Left lobe of liver (tissue), 2 donors: Measurements from ENCODE around the gene CASK. TPM values are rescaled to one million over a fixed set of nuclear protein-coding genes. Genes with fewer than 3 reads are reported as not detected.
A peak's percentile ranks its signal among the peaks of the same experiment; 100 is the strongest.
"Not testable (repeated sequence)": the region's sequence is repeated elsewhere in the genome, so short reads cannot be mapped to it uniquely, and the experiment has no call there.

Source experiments
- ATAC-seq: fragments of 200-7000 bp; cut with Tn5 transposase; one replicate; pipeline ENCODE4 v1.9.1; 2020; ENCODE audit warnings: mild to moderate bottlenecking, moderate library complexity
- DNase-seq: peaks from one replicate; pipeline ENCODE4 v3.0.0-alpha.2; 2020; ENCODE audit warnings: low spot score
- total RNA-seq: library from RNA; stranded (reverse); gene quantifications from one replicate; pipeline ENCODE4 v1.2.1, GENCODE V29; 2021
- donor health status: DM: no; HTN: no; CAD: no; lungs with moderate emphysema.
- donor health status: DM: no; HTN: yes; CAD: no.

The CASK gene
- total RNA-seq, 1 donor from 2014 or later = 13.8 TPM

- ATAC-seq (no peak), DNase-seq (no peak)
Measured at GRCh38 chrX:41655101-41655500, 268.3 kb downstream of the CASK start.

GRCh38 chrX:41653125-41653524 lies 270.2 kb downstream of the CASK start:
- ATAC-seq (no peak), DNase-seq (no peak)

GRCh38 chrX:41646201-41646600 lies 277.2 kb downstream of the CASK start:
- not testable (repeated sequence) for ATAC-seq, DNase-seq

GRCh38 chrX:41634284-41634683 lies 289.1 kb downstream of the CASK start:
- no peak for ATAC-seq

GRCh38 chrX:41630091-41630490 lies 293.3 kb downstream of the CASK start:
- DNase-seq (no peak), ATAC-seq (no peak)

More at GRCh38 chrX:41634284-41634683, 289.1 kb downstream of the CASK start:
- DNase-seq = no peak

GRCh38 chrX:41629539-41629938 lies 293.8 kb downstream of the CASK start:
- ATAC-seq (no peak), DNase-seq (no peak)

- no peak for ATAC-seq
- no peak for DNase-seq
Measured at GRCh38 chrX:41621222-41621723, 302.1 kb downstream of the CASK start.

- no peak for ATAC-seq
- no peak for DNase-seq
Measured at GRCh38 chrX:41619221-41619620, 304.1 kb downstream of the CASK start.

GRCh38 chrX:41616935-41617334 lies 306.4 kb downstream of the CASK start:
- DNase-seq = no peak
- peak; percentile 40 for ATAC-seq

GRCh38 chrX:41616255-41616654 lies 307.1 kb downstream of the CASK start:
- ATAC-seq (peak; percentile 79), DNase-seq (no peak)

- DNase-seq = no peak
- no peak for ATAC-seq
Measured at GRCh38 chrX:41608244-41608643, 315.1 kb downstream of the CASK start.

GRCh38 chrX:41607264-41607832 lies 316.0 kb downstream of the CASK start:
- DNase-seq (no peak), ATAC-seq (peak; percentile 61)

- not testable (repeated sequence) for DNase-seq, ATAC-seq
Measured at GRCh38 chrX:41606057-41606456, 317.3 kb downstream of the CASK start.

- no peak for DNase-seq
- no peak for ATAC-seq
Measured at GRCh38 chrX:41604766-41605543, 318.4 kb downstream of the CASK start.

GRCh38 chrX:41604177-41604576 lies 319.2 kb downstream of the CASK start:
- ATAC-seq (no peak), DNase-seq (no peak)

- DNase-seq (no peak), ATAC-seq (no peak)
Measured at GRCh38 chrX:41603596-41603995, 319.8 kb downstream of the CASK start.

GRCh38 chrX:41602816-41603345 lies 320.5 kb downstream of the CASK start:
- no peak for ATAC-seq
- no peak for DNase-seq

GRCh38 chrX:41600291-41600690 lies 323.1 kb downstream of the CASK start:
- ATAC-seq = no peak

GRCh38 chrX:41599507-41599906 lies 323.8 kb downstream of the CASK start:
- ATAC-seq = peak; percentile 69
- DNase-seq = no peak

More at GRCh38 chrX:41600291-41600690, 323.1 kb downstream of the CASK start:
- DNase-seq = no peak

GRCh38 chrX:41596596-41596995 lies 326.8 kb downstream of the CASK start:
- ATAC-seq (no peak), DNase-seq (no peak)

- ATAC-seq (no peak), DNase-seq (no peak)
Measured at GRCh38 chrX:41594634-41595033, 328.7 kb downstream of the CASK start.

GRCh38 chrX:41591906-41592305 lies 331.4 kb downstream of the CASK start:
- no peak for ATAC-seq
- DNase-seq = no peak
